GM10266 (cell line): ENCODE measurements around the gene PAK1.

ENCODE experiments used
- DNase-seq: peaks from one replicate; pipeline ENCODE4 v3.0.0; 2012; ENCODE audit errors: extremely low spot score
- TF ChIP-seq, protein P1 (sequence below): IDR thresholded peaks from 2 replicates; pipeline ENCODE4 v1.5.1; 2012; ENCODE audit warnings: mild to moderate bottlenecking, low read depth; ENCODE audit not compliant: control insufficient read depth, insufficient read depth; ENCODE audit errors: missing control alignments

The PAK1 gene

DNA sequence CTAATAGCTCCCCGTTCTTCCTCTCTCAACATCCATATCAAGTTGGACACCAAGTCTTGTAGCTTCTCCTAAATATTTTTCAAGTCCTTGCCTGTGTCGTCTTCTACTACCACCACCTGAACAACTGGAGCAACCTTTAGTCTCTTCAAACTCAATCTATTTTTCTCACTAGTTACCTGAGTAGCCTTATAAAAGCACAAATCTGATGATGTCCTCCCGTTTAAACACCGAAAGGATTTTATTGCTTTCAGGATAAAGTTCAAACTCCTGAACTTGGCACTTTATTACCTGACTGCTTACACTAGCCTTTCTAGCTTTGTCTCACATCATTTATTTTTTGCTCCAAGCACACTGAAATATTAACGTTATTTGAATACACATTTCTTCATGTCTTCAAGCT, 1.3 kb upstream of the PAK1 start:
- no peak for DNase-seq
- TF ChIP-seq, protein P1, sequence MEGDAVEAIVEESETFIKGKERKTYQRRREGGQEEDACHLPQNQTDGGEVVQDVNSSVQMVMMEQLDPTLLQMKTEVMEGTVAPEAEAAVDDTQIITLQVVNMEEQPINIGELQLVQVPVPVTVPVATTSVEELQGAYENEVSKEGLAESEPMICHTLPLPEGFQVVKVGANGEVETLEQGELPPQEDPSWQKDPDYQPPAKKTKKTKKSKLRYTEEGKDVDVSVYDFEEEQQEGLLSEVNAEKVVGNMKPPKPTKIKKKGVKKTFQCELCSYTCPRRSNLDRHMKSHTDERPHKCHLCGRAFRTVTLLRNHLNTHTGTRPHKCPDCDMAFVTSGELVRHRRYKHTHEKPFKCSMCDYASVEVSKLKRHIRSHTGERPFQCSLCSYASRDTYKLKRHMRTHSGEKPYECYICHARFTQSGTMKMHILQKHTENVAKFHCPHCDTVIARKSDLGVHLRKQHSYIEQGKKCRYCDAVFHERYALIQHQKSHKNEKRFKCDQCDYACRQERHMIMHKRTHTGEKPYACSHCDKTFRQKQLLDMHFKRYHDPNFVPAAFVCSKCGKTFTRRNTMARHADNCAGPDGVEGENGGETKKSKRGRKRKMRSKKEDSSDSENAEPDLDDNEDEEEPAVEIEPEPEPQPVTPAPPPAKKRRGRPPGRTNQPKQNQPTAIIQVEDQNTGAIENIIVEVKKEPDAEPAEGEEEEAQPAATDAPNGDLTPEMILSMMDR: no peak

DNA sequence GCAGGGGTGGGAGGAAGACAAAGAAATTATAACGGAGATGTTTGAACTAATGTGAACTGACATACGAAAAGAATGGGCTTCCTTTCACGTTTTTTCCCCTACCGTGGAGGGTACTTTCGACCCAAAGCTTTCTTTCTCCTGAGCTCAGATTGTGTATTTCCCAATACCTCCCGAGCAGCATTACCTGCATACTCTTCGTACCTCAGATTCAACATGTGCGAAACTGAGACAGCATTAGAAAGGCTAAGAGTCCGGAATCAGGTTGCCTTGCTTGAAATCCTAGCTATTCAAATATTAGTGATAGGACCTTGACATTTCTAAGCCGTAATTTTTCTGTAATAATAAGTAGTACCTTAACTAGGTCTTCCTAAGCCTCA, 778 bp upstream of the PAK1 start:
- DNase-seq: no peak
- TF ChIP-seq, protein P1: no peak

DNA sequence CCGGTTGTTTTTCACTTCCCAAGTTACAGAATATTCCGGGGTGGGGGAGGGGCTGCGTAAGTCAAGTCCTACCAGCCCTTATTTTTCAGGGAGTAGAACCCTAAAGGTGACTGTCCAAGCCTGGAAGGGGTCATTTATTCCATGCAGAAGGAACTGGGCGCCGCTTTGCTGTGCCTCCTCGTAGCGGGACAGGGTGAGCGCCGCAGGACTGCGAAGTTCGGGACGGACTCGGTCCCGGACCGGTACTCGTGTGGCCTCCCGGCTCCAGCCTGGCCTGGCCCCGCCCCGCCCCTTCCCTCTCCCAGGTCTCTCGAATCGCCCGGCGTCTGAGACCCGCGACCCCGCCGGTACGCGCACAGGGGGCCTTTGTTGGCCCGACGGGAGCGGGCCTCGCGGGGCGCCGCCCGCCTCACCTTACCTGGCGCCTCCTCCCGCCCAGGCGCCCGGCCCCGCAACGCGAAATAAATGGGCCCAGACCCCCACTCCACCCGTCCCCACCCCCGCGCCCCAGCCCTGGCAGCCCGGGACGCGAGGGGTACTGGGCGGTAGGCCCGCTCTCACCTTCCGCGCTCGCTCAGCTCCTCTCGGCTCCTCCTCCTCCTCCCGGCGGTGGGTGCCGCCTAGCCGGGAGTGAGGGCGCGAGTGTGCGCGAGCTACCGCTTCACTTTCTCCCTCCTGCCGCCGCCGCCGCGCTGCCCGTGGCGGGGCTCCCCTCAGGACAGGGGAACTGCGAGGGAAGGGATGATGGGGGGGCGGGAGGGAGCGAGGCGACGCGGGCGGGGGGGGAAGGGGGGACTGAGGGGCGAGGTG, 698 bp downstream of the PAK1 start:
- TF ChIP-seq, protein P1: peak; percentile 10

DNA sequence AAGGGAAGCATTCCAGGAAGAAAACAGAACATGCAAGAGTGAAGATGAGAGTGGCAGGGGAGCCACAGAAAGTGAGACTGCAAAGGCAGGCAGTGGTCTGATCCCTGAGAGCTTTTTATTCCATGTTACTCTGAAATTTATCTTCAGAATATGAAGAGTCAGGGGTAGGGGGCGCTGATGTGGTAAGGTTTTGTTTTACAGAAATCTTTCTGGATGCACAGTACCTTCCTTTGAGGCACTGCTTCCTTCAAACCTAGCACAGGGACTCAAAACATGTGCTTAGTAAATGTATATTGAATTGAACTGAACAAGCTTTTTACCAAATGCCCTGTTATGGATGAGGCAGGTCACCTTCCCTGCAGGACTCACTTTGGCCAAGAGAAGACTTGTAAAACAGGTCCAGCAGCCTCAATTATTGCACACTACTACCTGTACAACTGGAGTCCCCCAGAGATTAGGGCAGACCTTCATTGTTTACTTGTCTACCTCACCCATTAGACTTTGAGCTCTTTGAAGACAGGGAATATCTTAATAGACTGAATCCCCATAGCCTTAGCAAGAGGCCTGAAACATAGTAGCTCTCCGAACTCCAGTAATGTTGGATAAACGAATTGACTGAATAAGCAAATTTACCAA, 2.2 kb downstream of the PAK1 start:
- DNase-seq: no peak

More for the DNA sequence above, 698 bp downstream of the PAK1 start:
- DNase-seq: peak; percentile 67

DNA sequence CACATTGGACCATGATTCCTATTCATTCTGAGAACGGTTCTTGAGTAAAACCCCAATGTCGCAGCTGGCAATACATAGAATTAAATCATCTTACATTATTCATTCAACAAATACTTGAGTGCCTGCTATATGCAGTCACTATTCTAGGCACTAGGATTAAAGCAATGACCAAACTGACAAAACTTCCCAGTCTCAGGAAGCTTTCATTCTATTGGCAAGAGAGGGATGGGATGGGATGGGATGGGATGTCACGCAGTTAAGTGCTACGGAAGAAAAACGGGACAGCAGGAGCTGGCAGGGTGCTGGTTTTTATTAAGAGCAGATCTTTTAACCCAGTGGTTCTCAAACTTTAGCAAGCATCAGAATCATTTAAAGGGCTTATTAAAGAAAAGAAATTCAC, 2.9 kb downstream of the PAK1 start:
- DNase-seq: no peak
- TF ChIP-seq, protein P1: no peak

More for the DNA sequence above, 2.2 kb downstream of the PAK1 start:
- TF ChIP-seq, protein P1: no peak

DNA sequence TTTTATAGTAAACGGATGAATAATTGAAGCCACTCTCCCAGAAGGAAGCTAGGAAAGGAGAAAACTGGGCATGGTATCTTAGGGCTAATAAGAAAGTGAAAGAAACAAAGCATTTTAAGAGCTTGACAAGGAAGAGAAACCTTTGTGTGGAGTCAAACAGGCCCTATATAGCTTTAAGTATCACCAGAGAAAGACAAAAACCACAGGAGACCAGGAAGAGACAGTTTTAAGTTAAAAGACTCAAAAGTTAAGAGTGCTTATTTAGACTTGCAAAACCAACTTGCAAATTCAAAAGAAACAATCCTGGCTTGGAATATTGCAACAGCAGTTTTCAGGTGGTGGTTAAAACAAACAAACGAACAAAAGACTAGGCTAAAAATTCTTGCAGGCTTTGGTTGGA, 3.4 kb downstream of the PAK1 start:
- TF ChIP-seq, protein P1: no peak
- peak; percentile 51 for DNase-seq

DNA sequence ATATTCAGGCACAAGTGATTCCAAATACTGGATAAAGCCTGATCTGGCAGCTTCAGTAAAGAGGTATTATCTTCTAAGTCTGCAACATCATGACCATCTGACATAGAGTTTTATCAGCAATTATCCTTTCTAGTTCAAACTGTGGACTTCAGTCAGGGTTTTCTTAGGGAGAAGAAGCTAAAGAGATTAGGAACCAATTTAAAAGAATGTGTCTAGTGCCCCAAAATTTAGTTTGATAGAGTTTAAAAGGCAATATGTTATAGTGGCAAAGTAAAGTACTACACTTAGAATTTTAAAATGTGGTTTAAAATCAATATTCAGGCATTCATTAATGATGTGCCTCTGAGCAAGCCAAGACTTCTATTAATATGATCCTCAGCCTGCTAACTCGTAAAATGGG, 5.4 kb downstream of the PAK1 start:
- no peak for DNase-seq
- TF ChIP-seq, protein P1: no peak
